Right lobe of liver (tissue), 4 donors: Measurements from ENCODE around the gene PLEKHA1.

Source experiments
- POLR2A ChIP-seq: fragments of 450-650 bp; IDR thresholded peaks from one replicate; pipeline ENCODE4 v1.6.1; 2017; ENCODE audit warnings: antibody characterized with exemption, mild to moderate bottlenecking
- TF ChIP-seq, protein P1 (sequence below), 4 donors: fragments of 200-600 bp in 3 of 4; fragments of 450-650 bp in 1 of 4; IDR thresholded peaks; one replicate each; pipeline versions ENCODE4 v1.5.1 to v1.8.0; 2016 to 2022; ENCODE audit warnings: antibody characterized with exemption in 4 of 4, mild to moderate bottlenecking in 2 of 4
- donor health status: DM: no; HTN: no; CAD: no.
- donor health status: DM: no; HTN: no; CAD: no.
- donor health status: DM: no; HTN: yes; CAD: no.

DNA sequence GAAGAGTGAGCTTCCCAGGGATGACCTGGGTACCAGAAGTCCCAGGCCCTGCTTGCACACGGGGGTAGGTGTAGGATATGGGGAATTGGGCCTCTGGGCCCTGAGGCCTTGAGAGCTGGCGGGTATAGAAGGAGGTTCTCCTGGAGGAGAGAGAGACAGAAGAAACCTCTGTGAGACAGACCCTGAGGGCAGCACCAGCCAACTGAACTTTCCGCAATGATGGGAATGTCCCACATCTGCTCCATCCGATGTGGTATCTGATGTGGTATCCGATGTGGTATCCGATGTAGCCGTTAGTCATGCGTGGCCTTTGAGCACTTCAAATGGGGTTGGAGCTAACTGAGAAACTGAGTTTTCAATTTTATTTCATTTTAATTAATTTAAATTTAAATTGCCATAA is 30.6 kb upstream of the PLEKHA1 start:
- TF ChIP-seq, protein P1, sequence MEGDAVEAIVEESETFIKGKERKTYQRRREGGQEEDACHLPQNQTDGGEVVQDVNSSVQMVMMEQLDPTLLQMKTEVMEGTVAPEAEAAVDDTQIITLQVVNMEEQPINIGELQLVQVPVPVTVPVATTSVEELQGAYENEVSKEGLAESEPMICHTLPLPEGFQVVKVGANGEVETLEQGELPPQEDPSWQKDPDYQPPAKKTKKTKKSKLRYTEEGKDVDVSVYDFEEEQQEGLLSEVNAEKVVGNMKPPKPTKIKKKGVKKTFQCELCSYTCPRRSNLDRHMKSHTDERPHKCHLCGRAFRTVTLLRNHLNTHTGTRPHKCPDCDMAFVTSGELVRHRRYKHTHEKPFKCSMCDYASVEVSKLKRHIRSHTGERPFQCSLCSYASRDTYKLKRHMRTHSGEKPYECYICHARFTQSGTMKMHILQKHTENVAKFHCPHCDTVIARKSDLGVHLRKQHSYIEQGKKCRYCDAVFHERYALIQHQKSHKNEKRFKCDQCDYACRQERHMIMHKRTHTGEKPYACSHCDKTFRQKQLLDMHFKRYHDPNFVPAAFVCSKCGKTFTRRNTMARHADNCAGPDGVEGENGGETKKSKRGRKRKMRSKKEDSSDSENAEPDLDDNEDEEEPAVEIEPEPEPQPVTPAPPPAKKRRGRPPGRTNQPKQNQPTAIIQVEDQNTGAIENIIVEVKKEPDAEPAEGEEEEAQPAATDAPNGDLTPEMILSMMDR (IDR thresholded peaks at IDR 0.05) = no peak
- no peak for TF ChIP-seq POLR2A
